Stimulated activated naive CD8-positive, alpha-beta T cell treated with anti-CD3 and anti-CD28 coated beads, Interleukin-15, amount 100 ng/mL, for 72 hours (primary cell): ENCODE results near the gene GAS1.
A peak's percentile ranks its signal among the peaks of the same experiment; 100 is the strongest.

Experiments
- ATAC-seq: fragments of 150-1000 bp; cut with Tn5 transposase; 2 replicates; pipeline ENCODE4 v1.10.0; 2021; ENCODE audit warnings: mild to moderate bottlenecking, moderate library complexity
- DNase-seq, 2 donors: peaks; one replicate each; pipeline ENCODE4 v3.0.0; 2021 to 2022
- H3K27ac Mint-ChIP-seq, 2 donors: one replicate each; pipeline ENCODE4 v1.8.0; 2022; ENCODE audit warnings: mild to moderate bottlenecking in 2 of 2, mixed read lengths in 2 of 2, moderate library complexity in 2 of 2
- H3K27me3 Mint-ChIP-seq: one replicate; pipeline ENCODE4 v1.8.0; 2022; ENCODE audit warnings: mixed read lengths
- H3K4me1 Mint-ChIP-seq: one replicate; pipeline ENCODE4 v1.8.0; 2022; ENCODE audit warnings: mild to moderate bottlenecking, mixed read lengths
- H3K4me3 Mint-ChIP-seq, 2 donors: one replicate each; pipeline ENCODE4 v1.8.0; 2022; ENCODE audit warnings: mild to moderate bottlenecking in 2 of 2, mixed read lengths in 2 of 2, moderate library complexity in 1 of 2
- H3K9me3 Mint-ChIP-seq, 2 donors: one replicate each; pipeline ENCODE4 v1.8.0; 2022; ENCODE audit warnings: mixed read lengths in 2 of 2

Gene GAS1

GRCh38 chr9:86945728-86946200 lies 1.5 kb downstream of the GAS1 start:
- peaks cover 53% of the 10 kb centered on the region for H3K27me3 Mint-ChIP-seq
- no peaks in the 10 kb centered on the region for H3K9me3 Mint-ChIP-seq

GRCh38 chr9:86944796-86945727 lies 2.2 kb downstream of the GAS1 start:
- ATAC-seq (no peak), DNase-seq (no peak)
- Mint-ChIP-seq H3K9me3 (no peaks in the 10 kb centered on the region), H3K4me1 (peaks cover 20% of the 10 kb centered on the region), H3K27me3 (peaks cover 56% of the 10 kb centered on the region), H3K4me3 (peak overlapping the region; percentile 31 to 41), H3K27ac (no peak overlapping the region)

More at GRCh38 chr9:86945728-86946200, 1.5 kb downstream of the GAS1 start:
- DNase-seq (peak; percentile 37 to 46), ATAC-seq (peak; percentile 31)
- Mint-ChIP-seq H3K27ac (no peak overlapping the region), H3K4me3 (peak overlapping the region; percentile 79 to 84), H3K4me1 (peaks cover 20% of the 10 kb centered on the region)

- no peaks in the 10 kb centered on the region for H3K9me3 Mint-ChIP-seq
- ATAC-seq, result no peak
These were observed 3.8 kb downstream of the GAS1 start for GRCh38 chr9:86943201-86944113.

GRCh38 chr9:86942281-86943200 lies 4.8 kb downstream of the GAS1 start:
- peaks cover 72% of the 10 kb centered on the region for H3K27me3 Mint-ChIP-seq
- H3K4me1 Mint-ChIP-seq, result peaks cover 12% of the 10 kb centered on the region
- no peaks in the 10 kb centered on the region for H3K9me3 Mint-ChIP-seq
- no peak for DNase-seq
- no peak overlapping the region for H3K27ac Mint-ChIP-seq
- ATAC-seq, result no peak
- no peak overlapping the region for H3K4me3 Mint-ChIP-seq

More at GRCh38 chr9:86943201-86944113, 3.8 kb downstream of the GAS1 start:
- Mint-ChIP-seq H3K27me3 (peaks cover 72% of the 10 kb centered on the region), H3K27ac (no peak overlapping the region), H3K4me1 (peaks cover 14% of the 10 kb centered on the region), H3K4me3 (no peak overlapping the region)
- DNase-seq, result no peak

GRCh38 chr9:86941197-86941596 lies 6.1 kb downstream of the GAS1 start:
- Mint-ChIP-seq H3K4me3 (no peak overlapping the region), H3K27ac (no peak overlapping the region), H3K4me1 (peaks cover 12% of the 10 kb centered on the region), H3K9me3 (no peaks in the 10 kb centered on the region), H3K27me3 (peaks cover 72% of the 10 kb centered on the region)
- ATAC-seq (no peak), DNase-seq (no peak)

GRCh38 chr9:86940774-86941173 lies 6.5 kb downstream of the GAS1 start:
- H3K4me3 Mint-ChIP-seq, result no peak overlapping the region
- DNase-seq (no peak), ATAC-seq (no peak)
- H3K9me3 Mint-ChIP-seq, result no peaks in the 10 kb centered on the region
- H3K27me3 Mint-ChIP-seq, result peaks cover 67% of the 10 kb centered on the region
- peaks cover 9% of the 10 kb centered on the region for H3K4me1 Mint-ChIP-seq
- H3K27ac Mint-ChIP-seq, result no peak overlapping the region

GRCh38 chr9:86939891-86940290 lies 7.4 kb downstream of the GAS1 start:
- H3K4me3 Mint-ChIP-seq, result no peak overlapping the region
- DNase-seq (no peak), ATAC-seq (no peak)
- no peaks in the 10 kb centered on the region for H3K4me1 Mint-ChIP-seq
- H3K27ac Mint-ChIP-seq, result no peak overlapping the region
- H3K9me3 Mint-ChIP-seq, result no peaks in the 10 kb centered on the region
- H3K27me3 Mint-ChIP-seq, result peaks cover 59% of the 10 kb centered on the region

- no peak for ATAC-seq
- no peak for DNase-seq
- Mint-ChIP-seq H3K27me3 (peaks cover 53% of the 10 kb centered on the region), H3K4me3 (no peak overlapping the region), H3K9me3 (no peaks in the 10 kb centered on the region), H3K27ac (no peak overlapping the region), H3K4me1 (no peaks in the 10 kb centered on the region)
These were observed 8.0 kb downstream of the GAS1 start for GRCh38 chr9:86939321-86939720.

GRCh38 chr9:86938780-86939179 lies 8.5 kb downstream of the GAS1 start:
- no peaks in the 10 kb centered on the region for H3K4me1 Mint-ChIP-seq
- ATAC-seq, result no peak
- DNase-seq, result no peak
- H3K27me3 Mint-ChIP-seq, result peaks cover 49% of the 10 kb centered on the region
- no peaks in the 10 kb centered on the region for H3K9me3 Mint-ChIP-seq
- H3K27ac Mint-ChIP-seq, result no peak overlapping the region
- no peak overlapping the region for H3K4me3 Mint-ChIP-seq

GRCh38 chr9:86926145-86926544 lies 21.2 kb downstream of the GAS1 start:
- Mint-ChIP-seq H3K9me3 (peaks cover 0 to 8% of the 10 kb centered on the region in 2 donors), H3K27me3 (peaks cover 58% of the 10 kb centered on the region), H3K4me1 (no peaks in the 10 kb centered on the region), H3K4me3 (no peak overlapping the region), H3K27ac (no peak overlapping the region)
- ATAC-seq, result no peak
- no peak for DNase-seq

- H3K27me3 Mint-ChIP-seq, result peaks cover 58% of the 10 kb centered on the region
These were observed 21.6 kb downstream of the GAS1 start for GRCh38 chr9:86925686-86926085.

GRCh38 chr9:86924206-86924605 lies 23.1 kb downstream of the GAS1 start:
- H3K27me3 Mint-ChIP-seq, result peaks cover 50% of the 10 kb centered on the region
- H3K4me1 Mint-ChIP-seq, result no peaks in the 10 kb centered on the region
- ATAC-seq (no peak), DNase-seq (no peak)
- no peaks in the 10 kb centered on the region for H3K9me3 Mint-ChIP-seq
- no peak overlapping the region for H3K27ac Mint-ChIP-seq
- no peak overlapping the region for H3K4me3 Mint-ChIP-seq

More at GRCh38 chr9:86925686-86926085, 21.6 kb downstream of the GAS1 start:
- no peak for ATAC-seq
- Mint-ChIP-seq H3K9me3 (peaks cover 0 to 8% of the 10 kb centered on the region in 2 donors), H3K4me1 (no peaks in the 10 kb centered on the region), H3K4me3 (no peak overlapping the region), H3K27ac (no peak overlapping the region)
- no peak for DNase-seq

- Mint-ChIP-seq H3K4me3 (no peak overlapping the region), H3K27me3 (peaks cover 34% of the 10 kb centered on the region), H3K4me1 (no peaks in the 10 kb centered on the region), H3K9me3 (no peaks in the 10 kb centered on the region), H3K27ac (no peak overlapping the region)
- DNase-seq (no peak), ATAC-seq (no peak)
These were observed 26.0 kb downstream of the GAS1 start for GRCh38 chr9:86921151-86921923.

- H3K9me3 Mint-ChIP-seq, result no peaks in the 10 kb centered on the region
These were observed 28.8 kb downstream of the GAS1 start for GRCh38 chr9:86918556-86918955.

More at GRCh38 chr9:86918556-86918955, 28.8 kb downstream of the GAS1 start:
- H3K4me1 Mint-ChIP-seq, result no peaks in the 10 kb centered on the region
- no peak overlapping the region for H3K4me3 Mint-ChIP-seq
- H3K27ac Mint-ChIP-seq, result no peak overlapping the region
- ATAC-seq (no peak), DNase-seq (no peak)
- H3K27me3 Mint-ChIP-seq, result peaks cover 30% of the 10 kb centered on the region
